SK-N-SH (cell line): Measurements from ENCODE around the gene CCM2. TPM values are rescaled to one million over a fixed set of nuclear protein-coding genes. Genes with fewer than 3 reads are reported as not detected.
A peak's percentile ranks its signal among the peaks of the same experiment; 100 is the strongest.

ENCODE experiments used
- CTCF ChIA-PET: fragments of 300-600, 350-600 bp; formaldehyde crosslinking; extraction: SDS; loops from one replicate; lab custom pipeline; 2021; lab: Yijun Ruan, JAX
- POLR2A ChIA-PET: fragments of 350-600 bp; sonication (Branson Sonifier 250); formaldehyde crosslinking; extraction: SDS; loops from one replicate; lab custom pipeline; 2020; ENCODE audit warnings: antibody characterized with exemption, inconsistent platforms; lab: Yijun Ruan, JAX
- DNase-seq: peaks from one replicate; pipeline ENCODE4 v3.0.0; 2012
- H2AFZ ChIP-seq: fragments of 200-600 bp; sonication (generic); 2 replicates; pipeline ENCODE4 v1.8.1; 2016; ENCODE audit warnings: antibody characterized with exemption, mild to moderate bottlenecking, low read depth
- H3F3A ChIP-seq: fragments of 200-600 bp; sonication (generic); replicated peaks from 2 replicates; pipeline ENCODE3; 2016; ENCODE audit warnings: antibody characterized with exemption, mild to moderate bottlenecking; ENCODE audit not compliant: insufficient read depth
- H3K27ac ChIP-seq, 2 experiments: fragments of 200-500 bp in 1 of 2; fragments of 200-600 bp in 1 of 2; sonication (Bioruptor generic) in 1 of 2; sonication (generic), shearing (Covaris generic) in 1 of 2; 2 replicates each; pipeline versions ENCODE4 v1.5.1 to v1.6.1; 2014 to 2016; ENCODE audit warnings: low read depth in 2 of 2, inconsistent platforms in 1 of 2, low read length in 1 of 2, mild to moderate bottlenecking in 1 of 2, mixed read lengths in 1 of 2
- H3K27me3 ChIP-seq: fragments of 200-600 bp; sonication (generic), shearing (Covaris generic); 2 replicates; pipeline ENCODE4 v1.6.1; 2016; ENCODE audit warnings: mixed run types; ENCODE audit not compliant: insufficient read depth
- H3K36me3 ChIP-seq, 2 experiments: fragments of 200-500 bp in 1 of 2; fragments of 200-600 bp in 1 of 2; sonication (Bioruptor generic) in 1 of 2; sonication (generic) in 1 of 2; replicated peaks in 1 of 2; 2 replicates each; pipeline versions ENCODE3 to v1.5.1; 2014 to 2016; ENCODE audit warnings: low read length in 1 of 2, mild to moderate bottlenecking in 1 of 2; ENCODE audit not compliant: insufficient read depth in 2 of 2, control insufficient read depth in 1 of 2
- H3K4me1 ChIP-seq, 2 experiments: fragments of 200-500 bp in 1 of 2; fragments of 200-600 bp in 1 of 2; sonication (Bioruptor generic) in 1 of 2; sonication (generic), shearing (Covaris generic) in 1 of 2; 2 replicates each; pipeline versions ENCODE4 v1.5.1 to v1.6.1; 2014 to 2016; ENCODE audit warnings: low read depth in 1 of 2, low read length in 1 of 2, mixed run types in 1 of 2; ENCODE audit not compliant: insufficient read depth in 2 of 2, control insufficient read depth in 1 of 2
- H3K4me2 ChIP-seq: fragments of 200-600 bp; sonication (generic), shearing (Covaris generic); 2 replicates; pipeline ENCODE4 v1.6.1; 2017; ENCODE audit warnings: mixed run types
- H3K4me3 ChIP-seq, 2 experiments: fragments of 200-500 bp in 1 of 2; fragments of 200-600 bp in 1 of 2; sonication (Bioruptor generic) in 1 of 2; sonication (generic), shearing (Covaris generic) in 1 of 2; 2 replicates each; pipeline versions ENCODE4 v1.5.1 to v1.8.1; 2014 to 2016; ENCODE audit warnings: low read depth in 2 of 2, inconsistent platforms in 1 of 2, low read length in 1 of 2, mild to moderate bottlenecking in 1 of 2, mixed read lengths in 1 of 2, moderate library complexity in 1 of 2
- H3K79me2 ChIP-seq: fragments of 200-600 bp; sonication (generic); 2 replicates; pipeline ENCODE4 v1.8.1; 2017; ENCODE audit warnings: mild to moderate bottlenecking; ENCODE audit not compliant: insufficient read depth
- H3K9ac ChIP-seq: fragments of 200-600 bp; sonication (generic); 2 replicates; pipeline ENCODE4 v1.6.1; 2017; ENCODE audit warnings: mixed run types
- H3K9me2 ChIP-seq: fragments of 200-600 bp; sonication (generic); 2 replicates; pipeline ENCODE4 v1.6.1; 2017; ENCODE audit warnings: mixed run types
- H3K9me3 ChIP-seq: fragments of 200-600 bp; sonication (generic); 2 replicates; pipeline ENCODE4 v1.6.1; 2017; ENCODE audit warnings: mixed run types, mild to moderate bottlenecking, moderate library complexity
- H4K20me1 ChIP-seq: fragments of 200-600 bp; sonication (generic); 2 replicates; pipeline ENCODE4 v1.6.1; 2017; ENCODE audit warnings: mild to moderate bottlenecking, mixed run types; ENCODE audit not compliant: insufficient read depth
- EP300 ChIP-seq, 2 experiments: IDR thresholded peaks; 2 replicates each; pipeline versions ENCODE4 v1.4.0 to v1.6.1; 2012; ENCODE audit warnings: borderline replicate concordance in 1 of 2, low read depth in 1 of 2, low read length in 1 of 2
- EZH2phosphoT487 ChIP-seq: fragments of 200-600 bp; sonication (generic); IDR thresholded peaks from 2 replicates; pipeline ENCODE4 v1.6.1; 2017; ENCODE audit warnings: low read depth, mixed run types, mild to moderate bottlenecking, antibody characterized with exemption, moderate library complexity, borderline replicate concordance
- FOXJ3 ChIP-seq: sonication (generic); formaldehyde crosslinking; IDR thresholded peaks from 2 replicates; pipeline ENCODE4 v1.5.1; 2020; ENCODE audit warnings: mild to moderate bottlenecking, missing genetic modification reagents
- FOXM1 ChIP-seq: IDR thresholded peaks from 2 replicates; pipeline ENCODE4 v1.4.0; 2012; ENCODE audit warnings: low read depth, mild to moderate bottlenecking
- GABPA ChIP-seq: IDR thresholded peaks from 2 replicates; pipeline ENCODE4 v1.4.0; 2012; ENCODE audit warnings: low read depth, mild to moderate bottlenecking
- JUND ChIP-seq: IDR thresholded peaks from 2 replicates; pipeline ENCODE4 v1.4.0; 2012
- MEF2A ChIP-seq: IDR thresholded peaks from 2 replicates; pipeline ENCODE4 v1.4.0; 2012; ENCODE audit warnings: low read depth, borderline replicate concordance
- MXI1 ChIP-seq: IDR thresholded peaks from 2 replicates; pipeline ENCODE4 v1.6.1; 2012; ENCODE audit warnings: mild to moderate bottlenecking, low read depth, low read length, improper control_type of control experiment
- NRF1 ChIP-seq: IDR thresholded peaks from 2 replicates; pipeline ENCODE4 v1.6.1; 2012; ENCODE audit warnings: low read depth, mild to moderate bottlenecking, low read length
- POLR2AphosphoS5 ChIP-seq: IDR thresholded peaks from 2 replicates; pipeline ENCODE4 v1.6.1; 2012; ENCODE audit warnings: low read depth, low read length
- RAD21 ChIP-seq: IDR thresholded peaks from 2 replicates; pipeline ENCODE4 v1.6.1; 2012; ENCODE audit warnings: mild to moderate bottlenecking, low read length
- RCOR1 ChIP-seq: fragments of 150-350 bp; IDR thresholded peaks from 2 replicates; pipeline ENCODE4 v1.6.1; 2017; ENCODE audit warnings: antibody characterized with exemption, low read length
- SIN3A ChIP-seq: IDR thresholded peaks from 2 replicates; pipeline ENCODE4 v1.6.1; 2012; ENCODE audit warnings: low read depth, mild to moderate bottlenecking, low read length, moderate library complexity, borderline replicate concordance
- SMC3 ChIP-seq: IDR thresholded peaks from 2 replicates; pipeline ENCODE4 v1.6.1; 2012; ENCODE audit warnings: low read depth, low read length, improper control_type of control experiment
- TCF12 ChIP-seq: IDR thresholded peaks from 2 replicates; pipeline ENCODE4 v1.4.0; 2012
- TEAD4 ChIP-seq: IDR thresholded peaks from 2 replicates; pipeline ENCODE4 v1.4.0; 2012; ENCODE audit warnings: mild to moderate bottlenecking, borderline replicate concordance; ENCODE audit not compliant: insufficient read depth
- YY1 ChIP-seq: IDR thresholded peaks from 2 replicates; pipeline ENCODE4 v1.4.0; 2012; ENCODE audit warnings: low read depth, mild to moderate bottlenecking
- WGBS: methylation state at CpG from one replicate; pipeline ENCODE4 v1.1.6; 2017; ENCODE audit warnings: low lambda C conversion rate; 5-methylcytosine and 5-hydroxymethylcytosine counted together
- polyA plus RNA-seq, 3 experiments: library from polyadenylated mRNA; depleted of rRNA; stranded (reverse); fragments of >200 nt; gene quantifications; 2 replicates each; pipeline ENCODE4 v1.2.3, GENCODE V29; 2012
- TF ChIP-seq, protein P1 (sequence below): IDR thresholded peaks from 2 replicates; pipeline ENCODE4 v1.4.0; 2012; ENCODE audit warnings: low read depth, borderline replicate concordance
- TF ChIP-seq, protein P2 (sequence below): IDR thresholded peaks from 2 replicates; pipeline ENCODE4 v1.6.1; 2012; ENCODE audit warnings: mild to moderate bottlenecking, low read depth, low read length, moderate library complexity

CCM2 gene
- polyA plus RNA-seq, 1 of the 3 experiments (the other 2 are of a cell fraction), result 83.2 TPM

DNA sequence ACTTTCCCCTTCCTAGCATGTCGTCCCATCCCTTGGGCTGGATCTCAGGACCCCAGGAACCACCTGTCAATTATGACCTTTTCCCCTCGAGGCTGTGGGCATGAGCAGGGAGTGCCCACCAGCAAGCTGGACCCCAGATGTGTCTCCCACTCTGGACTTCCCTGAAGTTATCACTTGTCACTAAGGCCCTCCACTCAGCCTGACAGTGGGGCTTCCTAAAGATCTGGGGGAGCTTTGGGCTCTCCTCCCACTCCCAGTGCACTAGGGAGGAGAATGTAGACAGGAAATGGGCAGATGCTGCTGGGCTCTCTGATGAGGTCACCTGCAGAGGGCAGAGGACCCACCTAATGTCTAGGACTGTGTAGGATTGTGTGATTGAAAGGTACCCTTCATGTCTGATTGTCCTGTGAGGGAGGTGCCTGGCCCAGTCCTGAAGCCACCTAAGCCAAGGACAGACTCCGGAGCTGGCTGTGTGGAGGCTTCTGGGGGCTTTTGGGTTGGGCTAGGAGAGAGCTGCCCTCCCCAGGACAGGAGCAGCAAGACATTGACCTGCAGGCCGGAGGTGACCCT, 39.9 kb upstream of the CCM2 start:
- peak; percentile 15 for DNase-seq
- WGBS, result 48% methylated on average over 4 of the region's 4 CpGs
- Histone ChIP-seq H3F3A (no peaks in the 10 kb centered on the region), H3K4me1 (no peaks in the 10 kb centered on the region; a peak in 1 of 4 replicates), H3K4me3 (no peak overlapping the region), H3K9me3 (no peaks in the 10 kb centered on the region), H3K9me2 (no peaks in the 10 kb centered on the region), H3K36me3 (no peaks in the 10 kb centered on the region), H3K27ac (no peak overlapping the region), H3K9ac (no peak overlapping the region), H2AFZ (no peak overlapping the region), H4K20me1 (no peaks in the 10 kb centered on the region), H3K4me2 (no peak overlapping the region), H3K79me2 (no peaks in the 10 kb centered on the region), H3K27me3 (no peaks in the 10 kb centered on the region)
- CTCF ChIA-PET, result interaction anchor here (1.1 to 1.2 kb wide), 2 partner anchors 42 to 151 kb away, joined by 3 read pairs; partner anchors contain the start of gene TBRG4
- POLR2A ChIA-PET, result no interaction called here
- no peak for TF ChIP-seq GABPA
- TF ChIP-seq RCOR1, result no peak
- no peak for TF ChIP-seq SIN3A
- no peak for TF ChIP-seq MEF2A
- no peak for TF ChIP-seq MXI1
- no peak for TF ChIP-seq TCF12
- no peak for TF ChIP-seq FOXM1
- TF ChIP-seq RAD21, result no peak
- TF ChIP-seq SMC3, result no peak
- no peak for TF ChIP-seq YY1
- no peak for TF ChIP-seq TEAD4
- TF ChIP-seq, protein P1, sequence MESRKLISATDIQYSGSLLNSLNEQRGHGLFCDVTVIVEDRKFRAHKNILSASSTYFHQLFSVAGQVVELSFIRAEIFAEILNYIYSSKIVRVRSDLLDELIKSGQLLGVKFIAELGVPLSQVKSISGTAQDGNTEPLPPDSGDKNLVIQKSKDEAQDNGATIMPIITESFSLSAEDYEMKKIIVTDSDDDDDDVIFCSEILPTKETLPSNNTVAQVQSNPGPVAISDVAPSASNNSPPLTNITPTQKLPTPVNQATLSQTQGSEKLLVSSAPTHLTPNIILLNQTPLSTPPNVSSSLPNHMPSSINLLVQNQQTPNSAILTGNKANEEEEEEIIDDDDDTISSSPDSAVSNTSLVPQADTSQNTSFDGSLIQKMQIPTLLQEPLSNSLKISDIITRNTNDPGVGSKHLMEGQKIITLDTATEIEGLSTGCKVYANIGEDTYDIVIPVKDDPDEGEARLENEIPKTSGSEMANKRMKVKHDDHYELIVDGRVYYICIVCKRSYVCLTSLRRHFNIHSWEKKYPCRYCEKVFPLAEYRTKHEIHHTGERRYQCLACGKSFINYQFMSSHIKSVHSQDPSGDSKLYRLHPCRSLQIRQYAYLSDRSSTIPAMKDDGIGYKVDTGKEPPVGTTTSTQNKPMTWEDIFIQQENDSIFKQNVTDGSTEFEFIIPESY, result no peak
- no peak for TF ChIP-seq POLR2AphosphoS5
- TF ChIP-seq EP300 (IDR thresholded peaks at IDR 0.05; ENCODE audit: borderline replicate concordance in 1 of 2, low read depth in 1 of 2, low read length in 1 of 2), result no peak

DNA sequence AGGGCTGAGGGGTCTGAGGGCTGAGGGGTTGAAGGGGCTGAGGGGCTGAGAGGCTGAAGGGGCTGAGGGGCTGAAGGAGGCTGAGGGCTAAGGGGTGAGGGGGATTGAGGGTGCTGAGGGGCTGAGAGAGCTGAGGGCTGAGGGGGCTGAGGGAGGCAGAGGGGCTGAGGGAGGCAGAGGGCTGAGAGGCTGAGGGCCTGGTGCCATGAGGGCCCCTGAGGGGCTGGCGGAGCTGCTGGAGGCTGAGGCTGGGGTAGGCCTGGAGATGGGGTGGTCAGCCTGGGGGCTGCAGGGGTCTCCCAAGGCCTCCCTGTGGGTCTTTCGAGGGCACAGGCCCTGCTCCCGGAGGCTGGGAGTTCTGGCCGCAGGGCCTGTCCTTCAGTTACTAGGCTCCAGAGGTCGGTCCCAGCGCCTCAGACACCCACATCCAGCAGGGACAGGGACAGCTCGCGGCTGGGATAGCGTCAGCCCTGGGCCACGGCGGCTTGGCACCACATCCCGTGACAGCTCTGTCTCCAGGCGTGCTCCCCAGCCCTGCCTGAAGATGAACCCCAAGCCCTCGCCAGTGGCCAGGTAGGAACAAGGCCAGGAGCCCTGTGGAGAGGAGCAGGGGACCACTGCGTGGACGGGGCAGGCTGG, 38.0 kb upstream of the CCM2 start:
- H3K9ac ChIP-seq, result no peak overlapping the region
- H3K27ac ChIP-seq, result no peak overlapping the region
- H3K9me3 ChIP-seq, result no peaks in the 10 kb centered on the region
- DNase-seq, result peak; percentile 46
- no peak overlapping the region for H3K4me2 ChIP-seq
- H3K79me2 ChIP-seq, result no peaks in the 10 kb centered on the region
- CTCF ChIA-PET, result interaction anchor here (1.0 to 1.7 kb wide), 3 partner anchors 12 to 174 kb away, joined by 3 to 4 read pairs (median 4); no protein-coding TSS in a partner anchor
- WGBS, result no CpG with 5 or more reads among the region's 16 CpGs
- H4K20me1 ChIP-seq, result no peaks in the 10 kb centered on the region
- H3K27me3 ChIP-seq, result no peaks in the 10 kb centered on the region
- no peaks in the 10 kb centered on the region for H3K4me1 ChIP-seq
- H2AFZ ChIP-seq, result no peak overlapping the region
- no peak overlapping the region for H3K4me3 ChIP-seq
- no peaks in the 10 kb centered on the region for H3K9me2 ChIP-seq
- no peaks in the 10 kb centered on the region for H3K36me3 ChIP-seq
- no peaks in the 10 kb centered on the region for H3F3A ChIP-seq
- TF ChIP-seq GABPA (no peak), JUND (no peak), EZH2phosphoT487 (no peak), FOXJ3 (CRISPR knock-in tag) (no peak), NRF1 (no peak), EP300 (IDR thresholded peaks at IDR 0.05; ENCODE audit: borderline replicate concordance in 1 of 2, low read depth in 1 of 2, low read length in 1 of 2) (no peak), MEF2A (no peak)
- TF ChIP-seq, protein P2, sequence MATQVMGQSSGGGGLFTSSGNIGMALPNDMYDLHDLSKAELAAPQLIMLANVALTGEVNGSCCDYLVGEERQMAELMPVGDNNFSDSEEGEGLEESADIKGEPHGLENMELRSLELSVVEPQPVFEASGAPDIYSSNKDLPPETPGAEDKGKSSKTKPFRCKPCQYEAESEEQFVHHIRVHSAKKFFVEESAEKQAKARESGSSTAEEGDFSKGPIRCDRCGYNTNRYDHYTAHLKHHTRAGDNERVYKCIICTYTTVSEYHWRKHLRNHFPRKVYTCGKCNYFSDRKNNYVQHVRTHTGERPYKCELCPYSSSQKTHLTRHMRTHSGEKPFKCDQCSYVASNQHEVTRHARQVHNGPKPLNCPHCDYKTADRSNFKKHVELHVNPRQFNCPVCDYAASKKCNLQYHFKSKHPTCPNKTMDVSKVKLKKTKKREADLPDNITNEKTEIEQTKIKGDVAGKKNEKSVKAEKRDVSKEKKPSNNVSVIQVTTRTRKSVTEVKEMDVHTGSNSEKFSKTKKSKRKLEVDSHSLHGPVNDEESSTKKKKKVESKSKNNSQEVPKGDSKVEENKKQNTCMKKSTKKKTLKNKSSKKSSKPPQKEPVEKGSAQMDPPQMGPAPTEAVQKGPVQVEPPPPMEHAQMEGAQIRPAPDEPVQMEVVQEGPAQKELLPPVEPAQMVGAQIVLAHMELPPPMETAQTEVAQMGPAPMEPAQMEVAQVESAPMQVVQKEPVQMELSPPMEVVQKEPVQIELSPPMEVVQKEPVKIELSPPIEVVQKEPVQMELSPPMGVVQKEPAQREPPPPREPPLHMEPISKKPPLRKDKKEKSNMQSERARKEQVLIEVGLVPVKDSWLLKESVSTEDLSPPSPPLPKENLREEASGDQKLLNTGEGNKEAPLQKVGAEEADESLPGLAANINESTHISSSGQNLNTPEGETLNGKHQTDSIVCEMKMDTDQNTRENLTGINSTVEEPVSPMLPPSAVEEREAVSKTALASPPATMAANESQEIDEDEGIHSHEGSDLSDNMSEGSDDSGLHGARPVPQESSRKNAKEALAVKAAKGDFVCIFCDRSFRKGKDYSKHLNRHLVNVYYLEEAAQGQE, result no peak
- TF ChIP-seq, protein P1, result no peak
- POLR2A ChIA-PET, result interaction anchor here (1.0 kb wide), 1 partner anchor 24 kb away, joined by 6 read pairs; no protein-coding TSS in a partner anchor
